Measurements from ENCODE around the gene PLG. TPM values are rescaled to one million over a fixed set of nuclear protein-coding genes. Genes with fewer than 3 reads are reported as not detected.
"Not testable (repeated sequence)": the region's sequence is repeated elsewhere in the genome, so short reads cannot be mapped to it uniquely, and the experiment has no call there.

Gene PLG
- polyA plus RNA-seq, 2 of the 4 experiments (the other 2 are of a cell fraction), result not detected

GRCh38 chr6:160667639-160668481 lies 34.2 kb upstream of the PLG start:
- 0% methylated on average over 8 of the region's 9 CpGs for WGBS (ENCODE audit: missing lambda C conversion rate)
- Histone ChIP-seq H3K4me2 (no peak overlapping the region), H3K4me1 (no peaks in the 10 kb centered on the region), H3K4me3 (no peak overlapping the region), H3K27ac (no peak overlapping the region), H3K9me3 (no peaks in the 10 kb centered on the region)
- no peak for FAIRE-seq
- TF ChIP-seq JUNB (IDR thresholded peaks at IDR 0.05), result no peak
- no peak for TF ChIP-seq TFCP2L1 (CRISPR knock-in tag; IDR thresholded peaks at IDR 0.05)
- no peak for TF ChIP-seq MYC (IDR thresholded peaks at IDR 0.05; ENCODE audit: borderline replicate concordance, low read length)
- TF ChIP-seq FOXS1 (CRISPR knock-in tag; IDR thresholded peaks at IDR 0.05), result no peak
- no peak for TF ChIP-seq NPAS2 (CRISPR knock-in tag; IDR thresholded peaks at IDR 0.05; ENCODE audit: borderline replicate concordance)
- no peak for TF ChIP-seq FOSL2 (IDR thresholded peaks at IDR 0.05)
- no peak for TF ChIP-seq FOSL2 (CRISPR knock-in tag; IDR thresholded peaks at IDR 0.05)
- TF ChIP-seq RAD21 (conservative IDR thresholded peaks at IDR 0.05 in 1 of 2, IDR thresholded peaks at IDR 0.05 in 1 of 2), result peak; percentile 45 to 72
- no peak for TF ChIP-seq HES2 (IDR thresholded peaks at IDR 0.05)
- peak; percentile 40 for TF ChIP-seq CTCF (IDR thresholded peaks at IDR 0.05)
- ChIA-PET CTCF (interaction anchor here (0.6 to 1.2 kb wide), 4 partner anchors 9 to 1480 kb away, joined by 3 to 4 read pairs (median 3); no protein-coding TSS in a partner anchor), POLR2A (no interaction called here)
- ATAC-seq, result peak in 1 of 2 experiments; percentile 79; a peak in 4 of 6 replicates
- peak; percentile 8 to 53 for DNase-seq (ENCODE audit: low read depth in 1 of 2, low spot score in 1 of 2)

- Histone ChIP-seq H3K9me3 (no peaks in the 10 kb centered on the region), H3K4me1 (no peaks in the 10 kb centered on the region), H3K27ac (no peak overlapping the region), H3K4me3 (no peak overlapping the region), H3K4me2 (no peak overlapping the region)
- DNase-seq (ENCODE audit: low read depth in 1 of 2, low spot score in 1 of 2), result no peak
- WGBS (ENCODE audit: missing lambda C conversion rate), result 13% methylated on average over 2 of the region's 2 CpGs
- ChIA-PET POLR2A (no interaction called here), CTCF (no interaction called here)
- ATAC-seq, result no peak
- TF ChIP-seq E2F6 (IDR thresholded peaks at IDR 0.05; ENCODE audit: borderline replicate concordance, low read depth), result no peak
- TF ChIP-seq CHD4 (IDR thresholded peaks at IDR 0.05; ENCODE audit: borderline replicate concordance), result no peak
- TF ChIP-seq NFE2L2 (conservative IDR thresholded peaks at IDR 0.05; ENCODE audit: low read length), result no peak
- no peak for TF ChIP-seq RARB (CRISPR knock-in tag; IDR thresholded peaks at IDR 0.05)
- no peak for TF ChIP-seq HDAC2 (IDR thresholded peaks at IDR 0.05)
- TF ChIP-seq CEBPB (IDR thresholded peaks at IDR 0.05), result no peak
- no peak for TF ChIP-seq HES2 (IDR thresholded peaks at IDR 0.05)
- no peak for TF ChIP-seq ZSCAN20 (CRISPR knock-in tag; IDR thresholded peaks at IDR 0.05)
- TF ChIP-seq KDM5A (IDR thresholded peaks at IDR 0.05), result no peak
- TF ChIP-seq NPAS2 (CRISPR knock-in tag; IDR thresholded peaks at IDR 0.05; ENCODE audit: borderline replicate concordance), result no peak
- TF ChIP-seq JUN (IDR thresholded peaks at IDR 0.05), result no peak
- no peak for TF ChIP-seq EHMT2 (IDR thresholded peaks at IDR 0.05; ENCODE audit: low read depth)
- TF ChIP-seq HEYL (CRISPR knock-in tag; IDR thresholded peaks at IDR 0.05), result no peak
- FAIRE-seq, result no peak
Measured at GRCh38 chr6:160668589-160668988, 33.5 kb upstream of the PLG start.

- POLR2A ChIA-PET; FAIRE-seq; CTCF ChIA-PET; H3K4me2 ChIP-seq; H3K27ac ChIP-seq; H3K4me3 ChIP-seq; DNase-seq (ENCODE audit: low read depth in 1 of 2, low spot score in 1 of 2); H3K9me3 ChIP-seq; H3K4me1 ChIP-seq; ATAC-seq: not testable (repeated sequence)
- WGBS (ENCODE audit: missing lambda C conversion rate), result 28% methylated on average over 5 of the region's 5 CpGs
Measured at GRCh38 chr6:160676418-160676817, 25.6 kb upstream of the PLG start.

Measured in A549 (cell line).